NCI-H1048 (cell line): ENCODE measurements around the gene C15orf62.

Experiments
- DNase-seq: peaks from one replicate; lab custom pipeline; 2025; lab: John Stamatoyannopoulos, UW

Gene C15orf62

DNA sequence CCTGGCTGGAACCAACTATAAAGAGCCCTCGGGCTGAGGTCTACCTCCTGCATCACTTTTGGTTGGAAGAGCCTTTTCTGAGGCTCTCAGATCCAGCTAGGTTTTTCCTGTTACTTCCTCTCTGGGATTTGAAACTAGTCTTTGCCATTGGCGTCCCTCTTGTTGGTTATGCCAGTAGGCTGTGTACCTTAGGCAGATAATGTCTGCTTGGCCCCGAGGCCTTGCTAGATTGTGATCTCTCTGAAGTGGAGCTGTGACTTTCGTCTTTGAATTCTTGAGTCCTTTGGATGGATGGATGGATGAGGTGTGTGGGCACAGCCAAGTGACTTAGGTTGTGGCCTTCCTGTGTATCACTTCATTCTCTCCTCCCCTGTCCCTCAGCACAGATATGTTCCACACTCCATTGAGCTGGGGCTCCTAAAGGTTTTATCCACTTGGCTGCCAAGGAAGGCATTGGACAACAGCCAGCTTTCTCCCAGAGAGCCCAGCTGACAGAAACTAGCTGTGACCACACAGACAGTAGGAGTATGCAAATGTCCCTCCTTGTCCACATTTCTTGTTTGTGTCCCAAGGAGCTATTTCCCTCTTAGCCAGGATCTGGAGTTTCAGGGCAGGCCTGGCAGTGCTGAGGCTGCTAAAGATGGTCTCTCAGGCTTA, 45.4 kb downstream of the C15orf62 start:
- DNase-seq, result no peak

DNA sequence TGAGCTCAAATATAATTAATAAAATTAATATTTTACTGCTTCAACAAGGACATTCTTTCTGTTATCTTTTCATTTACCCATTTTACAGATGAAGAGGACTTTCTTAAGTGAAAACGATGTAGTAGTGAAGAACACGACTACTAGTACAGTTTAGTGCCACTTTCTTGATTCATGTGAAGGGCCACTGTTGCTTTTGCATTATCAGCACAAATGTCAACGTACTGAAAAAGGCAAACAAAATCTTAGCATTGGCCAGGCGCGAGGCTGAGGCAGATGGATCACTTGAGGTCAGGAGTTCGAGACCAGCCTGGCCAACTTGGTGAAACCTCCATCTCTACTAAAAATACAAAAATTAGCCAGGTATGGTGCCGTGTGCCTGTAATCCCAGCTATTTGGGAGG, 49.3 kb downstream of the C15orf62 start:
- no peak for DNase-seq

DNA sequence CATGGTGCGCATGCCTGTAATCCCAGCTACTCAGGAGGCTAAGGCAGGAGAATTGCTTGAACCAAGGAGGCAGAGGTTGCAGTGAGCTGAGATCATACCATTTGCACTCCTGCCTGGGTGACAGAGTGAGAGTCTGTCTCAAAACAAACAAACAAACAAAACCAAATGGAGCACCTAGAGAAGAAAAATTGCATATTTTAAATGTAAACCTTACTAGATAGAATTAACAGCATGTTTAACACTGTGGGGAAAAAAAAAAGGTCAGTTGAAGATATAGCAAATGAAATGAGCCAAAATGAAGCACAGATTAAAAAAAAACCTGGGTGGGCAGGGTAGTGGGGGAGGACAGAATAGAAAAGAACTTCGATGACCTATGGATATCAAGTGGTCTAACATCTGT, 51.4 kb downstream of the C15orf62 start:
- DNase-seq, result no peak
